ENCODE results near the gene DPT. TPM values are rescaled to one million over a fixed set of nuclear protein-coding genes. Genes with fewer than 3 reads are reported as not detected.
A peak's percentile ranks its signal among the peaks of the same experiment; 100 is the strongest.

The DPT gene
- total and polyA plus RNA-seq, 12 donors = 0.44 to 59.1 (median 6.8) TPM

GRCh38 chr1:168717906-168718891, 10.8 kb downstream of the DPT start:
- 75 to 84% (median 82%) methylated on average over 10 of the region's 10 CpGs for WGBS, 4 donors
- no peak for DNase-seq
- intact Hi-C loops (cut with DNase I) = no loop called here
- TF ChIP-seq, protein P1, sequence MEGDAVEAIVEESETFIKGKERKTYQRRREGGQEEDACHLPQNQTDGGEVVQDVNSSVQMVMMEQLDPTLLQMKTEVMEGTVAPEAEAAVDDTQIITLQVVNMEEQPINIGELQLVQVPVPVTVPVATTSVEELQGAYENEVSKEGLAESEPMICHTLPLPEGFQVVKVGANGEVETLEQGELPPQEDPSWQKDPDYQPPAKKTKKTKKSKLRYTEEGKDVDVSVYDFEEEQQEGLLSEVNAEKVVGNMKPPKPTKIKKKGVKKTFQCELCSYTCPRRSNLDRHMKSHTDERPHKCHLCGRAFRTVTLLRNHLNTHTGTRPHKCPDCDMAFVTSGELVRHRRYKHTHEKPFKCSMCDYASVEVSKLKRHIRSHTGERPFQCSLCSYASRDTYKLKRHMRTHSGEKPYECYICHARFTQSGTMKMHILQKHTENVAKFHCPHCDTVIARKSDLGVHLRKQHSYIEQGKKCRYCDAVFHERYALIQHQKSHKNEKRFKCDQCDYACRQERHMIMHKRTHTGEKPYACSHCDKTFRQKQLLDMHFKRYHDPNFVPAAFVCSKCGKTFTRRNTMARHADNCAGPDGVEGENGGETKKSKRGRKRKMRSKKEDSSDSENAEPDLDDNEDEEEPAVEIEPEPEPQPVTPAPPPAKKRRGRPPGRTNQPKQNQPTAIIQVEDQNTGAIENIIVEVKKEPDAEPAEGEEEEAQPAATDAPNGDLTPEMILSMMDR (IDR thresholded peaks at IDR 0.05) = no peak
- TF ChIP-seq POLR2A (IDR thresholded peaks at IDR 0.05) = no peak
- Histone ChIP-seq H3K27ac (no peak overlapping the region), H3K4me3 (no peak overlapping the region), H3K36me3 (replicated peaks in 1 of 2) (no peaks in the 10 kb centered on the region), H3K27me3 (no peaks in the 10 kb centered on the region), H3K9me3 (replicated peaks in 1 of 3) (no peaks in the 10 kb centered on the region), H3K4me1 (replicated peaks in 1 of 2) (no peaks in the 10 kb centered on the region)

- DNase-seq = no peak
- intact Hi-C loops (cut with DNase I) = no loop called here
- Histone ChIP-seq H3K4me1 (replicated peaks in 1 of 2) (peaks cover 0 to 7% of the 10 kb centered on the region in 2 donors), H3K4me3 (no peak overlapping the region), H3K9me3 (replicated peaks in 1 of 3) (no peaks in the 10 kb centered on the region), H3K27me3 (no peaks in the 10 kb centered on the region), H3K36me3 (replicated peaks in 1 of 2) (no peaks in the 10 kb centered on the region), H3K27ac (no peak overlapping the region)
- no peak for TF ChIP-seq POLR2A (IDR thresholded peaks at IDR 0.05)
- TF ChIP-seq, protein P1 (IDR thresholded peaks at IDR 0.05) = no peak
- WGBS, 4 donors = 85 to 94% (median 91%) methylated on average over 8 of the region's 8 CpGs
These were observed 15.0 kb downstream of the DPT start for GRCh38 chr1:168714012-168714411.

DNA sequence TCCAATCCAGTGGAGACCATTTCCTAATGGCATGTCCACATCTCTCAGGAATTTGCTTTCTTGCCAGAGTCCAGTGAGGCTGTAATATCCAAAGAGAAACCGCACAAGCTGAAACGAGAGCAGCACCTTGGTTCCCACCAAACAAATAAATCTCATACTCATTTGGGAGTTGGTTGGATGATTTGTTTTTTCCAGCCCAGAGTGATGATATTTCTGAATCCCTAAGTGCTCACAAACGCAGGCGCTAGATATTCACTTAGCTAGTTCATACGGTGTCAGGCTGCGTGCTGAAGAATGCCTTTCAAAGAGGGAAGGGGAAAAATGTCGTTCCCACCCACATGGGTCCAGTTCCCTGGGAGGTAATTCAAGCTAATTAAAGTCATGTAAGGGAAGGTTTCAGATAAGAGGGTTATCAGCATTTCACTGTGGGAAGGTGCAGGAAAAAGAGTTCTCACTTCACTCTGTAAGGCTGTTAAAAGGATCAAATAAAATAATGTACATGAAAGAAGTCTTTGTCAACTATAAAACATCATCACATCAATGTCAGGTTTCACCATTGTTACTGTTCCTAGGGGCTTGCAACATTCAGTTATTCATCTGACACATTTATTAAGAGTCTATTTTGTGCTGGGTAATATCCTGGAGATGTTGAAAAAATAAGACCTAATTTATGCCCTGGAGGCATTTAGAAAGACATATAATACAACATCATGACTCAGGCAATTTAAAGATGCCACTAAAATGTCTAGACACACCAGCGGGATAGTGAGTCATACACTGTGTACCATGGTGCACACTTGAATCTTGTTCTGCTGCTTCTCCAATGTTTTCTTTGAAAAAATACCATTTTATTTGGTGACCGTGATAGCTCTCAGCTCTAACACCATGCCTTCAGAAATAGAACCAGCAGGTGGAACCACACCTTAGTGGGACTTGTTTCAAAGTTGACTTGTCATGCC, 19.3 kb downstream of the DPT start:
- no peak overlapping the region for H3K4me3 ChIP-seq
- no peaks in the 10 kb centered on the region for H3K27me3 ChIP-seq
- no peaks in the 10 kb centered on the region for H3K36me3 ChIP-seq (replicated peaks in 1 of 2)
- H3K27ac ChIP-seq = peak overlapping the region in 2 of 5 donors; percentile 39 to 58
- TF ChIP-seq, protein P1 (IDR thresholded peaks at IDR 0.05) = no peak
- no peak for TF ChIP-seq POLR2A (IDR thresholded peaks at IDR 0.05)
- DNase-seq = no peak
- intact Hi-C loops (cut with DNase I) = no loop called here
- H3K9me3 ChIP-seq (replicated peaks in 1 of 3) = no peaks in the 10 kb centered on the region
- peaks cover 0 to 7% of the 10 kb centered on the region in 2 donors for H3K4me1 ChIP-seq (replicated peaks in 1 of 2)
- WGBS, 4 donors = 54 to 63% (median 58%) methylated on average over 9 of the region's 9 CpGs
